ENCODE results near the gene GLI2. TPM values are rescaled to one million over a fixed set of nuclear protein-coding genes. Genes with fewer than 3 reads are reported as not detected.

The GLI2 gene
- total and polyA plus RNA-seq, 9 of the 15 experiments (the other 6 are each of a cell fraction or from before 2014, with no cell fraction given), result 0.24 TPM; not detected in 8

- ChIA-PET POLR2A (no interaction called here), CTCF (ENCODE audit: low intra/inter-chr PET ratio) (no interaction called here)
- H3K27me3 ChIP-seq (ENCODE audit: control insufficient read depth in 2 of 2, insufficient read depth in 2 of 2, low read length in 2 of 2), result peaks cover 0 to 26% of the 10 kb centered on the region in 2 experiments; a peak in 2 of 5 replicates
- FAIRE-seq (no peak), DNase-seq (ENCODE audit: extremely low read depth in 1 of 4, low spot score in 3 of 4) (no peak), ATAC-seq (no peak)
- H3K4me3 ChIP-seq, result no peak overlapping the region
- no peaks in the 10 kb centered on the region for H3K4me1 ChIP-seq (replicated peaks in 1 of 2; ENCODE audit: control insufficient read depth in 2 of 2, insufficient read depth in 2 of 2, low read length in 2 of 2)
- H3K4me2 ChIP-seq (ENCODE audit: insufficient read depth, low read length), result no peak overlapping the region
- H3K36me3 ChIP-seq (ENCODE audit: control insufficient read depth, insufficient read depth, low read length), result no peaks in the 10 kb centered on the region
- no peak overlapping the region for H3K9ac ChIP-seq (ENCODE audit: insufficient read depth in 1 of 2, low read depth in 2 of 2, low read length in 2 of 2)
- intact Hi-C loops (cut with micrococcal nuclease), result no loop called here
- no peaks in the 10 kb centered on the region for H3K9me1 ChIP-seq (ENCODE audit: control insufficient read depth, insufficient read depth, low read length)
- H3K27ac ChIP-seq (ENCODE audit: extremely low read depth, low read depth, low read length), result no peak overlapping the region
- no peaks in the 10 kb centered on the region for H3K9me3 ChIP-seq (replicated peaks; ENCODE audit: control insufficient read depth, insufficient read depth, low read depth, low read length)
- H3K79me2 ChIP-seq (ENCODE audit: control insufficient read depth, insufficient read depth, low read length), result no peaks in the 10 kb centered on the region
- H2AFZ ChIP-seq (ENCODE audit: low read depth, low read length), result no peak overlapping the region
- TF ChIP-seq MNT (conservative IDR thresholded peaks at IDR 0.05) (no peak), KDM1A (IDR thresholded peaks at IDR 0.05) (no peak), ZNF561 (CRISPR knock-in tag; conservative IDR thresholded peaks at IDR 0.05) (no peak), ZZZ3 (IDR thresholded peaks at IDR 0.05) (no peak), DACH1 (IDR thresholded peaks at IDR 0.05; ENCODE audit: partially characterized antibody) (no peak), FOXP4 (CRISPR knock-in tag; IDR thresholded peaks at IDR 0.05; ENCODE audit: borderline replicate concordance) (no peak), KDM5B (IDR thresholded peaks at IDR 0.05; ENCODE audit: insufficient replicate concordance, low read depth, low read length) (no peak), ZNF239 (CRISPR knock-in tag; IDR thresholded peaks at IDR 0.05) (no peak), ZNF76 (CRISPR knock-in tag; IDR thresholded peaks at IDR 0.05; ENCODE audit: borderline replicate concordance) (no peak), ZNF124 (CRISPR knock-in tag; IDR thresholded peaks at IDR 0.05) (no peak), BRF1 (IDR thresholded peaks at IDR 0.05; ENCODE audit: borderline replicate concordance, extremely low read depth, insufficient read length) (no peak), RAD51 (IDR thresholded peaks at IDR 0.05; ENCODE audit: borderline replicate concordance, low read depth) (no peak), HEY1 (CRISPR knock-in tag; IDR thresholded peaks at IDR 0.05; ENCODE audit: borderline replicate concordance) (no peak)
- in situ Hi-C loops (cut with MboI), result no loop called here
- BruUV-seq (replicated peaks), result no TSS peak
- peaks cover 3% of the 10 kb centered on the region; the same call in 1 of the 2 replicates for H4K20me1 ChIP-seq (replicated peaks; ENCODE audit: control insufficient read depth, insufficient read depth, low read length)
- WGBS (ENCODE audit: insufficient coverage, low coverage, missing lambda C conversion rate), result 0% methylated on average over 1 of the region's 1 CpG
Observed at GRCh38 chr2:120751553-120751952, 15.9 kb downstream of the GLI2 start.

All from K562 (cell line).